ENCODE results near the gene MGMT.

GRCh38 chr10:129626309-129626708 lies 159.3 kb downstream of the MGMT start:
- TF ChIP-seq CTCF (IDR thresholded peaks at IDR 0.05) = no peak
- TF ChIP-seq POLR2A (IDR thresholded peaks at IDR 0.05) = no peak

All from testis (tissue), 2 donors.